Liver (tissue), 9 donors: ENCODE data around the gene OIT3. TPM values are rescaled to one million over a fixed set of nuclear protein-coding genes. Genes with fewer than 3 reads are reported as not detected.

Experiments
- DNase-seq: peaks from one replicate; pipeline ENCODE4 v3.0.0-alpha.2; 2017; ENCODE audit warnings: low spot score
- H3K27ac ChIP-seq, 2 donors: one replicate each; pipeline ENCODE4 v1.7.0; 2013; ENCODE audit warnings: inconsistent platforms in 2 of 2, low read length in 2 of 2, control low read depth in 1 of 2, low read depth in 1 of 2, mild to moderate bottlenecking in 1 of 2
- H3K27me3 ChIP-seq, 4 donors: one replicate each; pipeline versions ENCODE4 v1.6.1 to v1.7.0; 2013; ENCODE audit warnings: low read length in 3 of 4, inconsistent platforms in 1 of 4, mild to moderate bottlenecking in 1 of 4, moderate library complexity in 1 of 4; ENCODE audit not compliant: control insufficient read depth in 4 of 4, insufficient read depth in 4 of 4
- H3K36me3 ChIP-seq, 4 donors: one replicate each; pipeline versions ENCODE4 v1.6.1 to v1.7.0; 2013; ENCODE audit warnings: low read length in 3 of 4, mild to moderate bottlenecking in 3 of 4, low read depth in 1 of 4, moderate library complexity in 1 of 4; ENCODE audit not compliant: control insufficient read depth in 4 of 4, insufficient read depth in 3 of 4
- H3K4me1 ChIP-seq, 4 donors: one replicate each; pipeline versions ENCODE4 v1.6.1 to v1.7.0; 2013; ENCODE audit warnings: low read length in 3 of 4, mild to moderate bottlenecking in 3 of 4, moderate library complexity in 1 of 4; ENCODE audit not compliant: control insufficient read depth in 4 of 4, insufficient read depth in 4 of 4
- H3K4me3 ChIP-seq, 3 donors: one replicate each; pipeline versions ENCODE4 v1.6.1 to v1.7.0; 2013; ENCODE audit warnings: low read length in 3 of 3, control low read depth in 1 of 3, low read depth in 1 of 3, mild to moderate bottlenecking in 1 of 3
- H3K9ac ChIP-seq, 2 donors: one replicate each; pipeline ENCODE4 v1.7.0; 2013; ENCODE audit warnings: low read length in 2 of 2, mild to moderate bottlenecking in 2 of 2, moderate library complexity in 2 of 2, control low read depth in 1 of 2, low read depth in 1 of 2
- H3K9me3 ChIP-seq, 4 donors: one replicate each; pipeline versions ENCODE4 v1.6.1 to v1.7.0; 2013; ENCODE audit warnings: low read length in 3 of 4; ENCODE audit not compliant: control insufficient read depth in 4 of 4
- EGR1 ChIP-seq, 2 donors: IDR thresholded peaks; 2 replicates each; pipeline ENCODE4 v1.6.1; 2016 to 2018; ENCODE audit warnings: antibody characterized with exemption in 2 of 2, low read depth in 2 of 2
- FOXA1 ChIP-seq: IDR thresholded peaks from 2 replicates; pipeline ENCODE4 v1.6.1; 2016; ENCODE audit warnings: antibody characterized with exemption
- FOXA2 ChIP-seq: IDR thresholded peaks from 2 replicates; pipeline ENCODE4 v1.6.1; 2016; ENCODE audit warnings: antibody characterized with exemption
- GABPA ChIP-seq, 2 donors: IDR thresholded peaks in 1 of 2; conservative IDR thresholded peaks in 1 of 2; 2 replicates each; pipeline ENCODE4 v1.6.1; 2016; ENCODE audit warnings: antibody characterized with exemption in 2 of 2, mild to moderate bottlenecking in 1 of 2, moderate library complexity in 1 of 2
- HNF4A ChIP-seq, 2 donors: conservative IDR thresholded peaks; 2 replicates each; pipeline ENCODE4 v1.6.1; 2016; ENCODE audit warnings: antibody characterized with exemption in 2 of 2, mild to moderate bottlenecking in 2 of 2
- HNF4G ChIP-seq: IDR thresholded peaks from 2 replicates; pipeline ENCODE4 v1.6.1; 2016; ENCODE audit warnings: antibody characterized with exemption
- JUND ChIP-seq, 2 donors: IDR thresholded peaks; 2 replicates each; pipeline ENCODE4 v1.6.1; 2016; ENCODE audit warnings: antibody characterized with exemption in 2 of 2
- NR2F2 ChIP-seq: IDR thresholded peaks from 2 replicates; pipeline ENCODE4 v1.6.1; 2016; ENCODE audit warnings: antibody characterized with exemption
- RAD21 ChIP-seq, 2 donors: IDR thresholded peaks; 2 replicates each; pipeline ENCODE4 v1.6.1; 2016; ENCODE audit warnings: antibody characterized with exemption in 2 of 2, mild to moderate bottlenecking in 2 of 2
- RXRA ChIP-seq, 2 donors: IDR thresholded peaks; 2 replicates each; pipeline ENCODE4 v1.6.1; 2017 to 2018; ENCODE audit warnings: antibody characterized with exemption in 2 of 2, mild to moderate bottlenecking in 1 of 2
- SP1 ChIP-seq: IDR thresholded peaks from 2 replicates; pipeline ENCODE4 v1.6.1; 2018; ENCODE audit warnings: antibody characterized with exemption, mild to moderate bottlenecking
- TAF1 ChIP-seq: conservative IDR thresholded peaks from 2 replicates; pipeline ENCODE4 v1.6.1; 2016; ENCODE audit warnings: antibody characterized with exemption, mild to moderate bottlenecking
- YY1 ChIP-seq: IDR thresholded peaks from 2 replicates; pipeline ENCODE4 v1.6.1; 2016; ENCODE audit warnings: antibody characterized with exemption, mild to moderate bottlenecking
- WGBS: extraction: QIAGEN DNeasy Blood & Tissue Kit; methylation state at CpG from one replicate; pipeline ENCODE4 v1.1.7; 2013; 5-methylcytosine and 5-hydroxymethylcytosine counted together
- polyA plus RNA-seq, 2 donors: library from polyadenylated mRNA; stranded (reverse) in 1 of 2; unstranded in 1 of 2; fragments of 200-250 nt in 1 of 2; fragments of >200 nt in 1 of 2; fragmentation: Nextera tagmentation in 1 of 2; extraction: Ambion mirVana in 1 of 2; gene quantifications; one replicate each; pipeline versions ENCODE4 v1.2.1 to v1.2.3, GENCODE V29; 2013 to 2015
- total RNA-seq, 2 donors: library from RNA; depleted of rRNA; stranded (reverse); fragments of >200 nt; gene quantifications; one replicate each; pipeline ENCODE4 v1.2.3, GENCODE V29; 2014
- TF ChIP-seq, protein P1 (sequence below): IDR thresholded peaks from 2 replicates; pipeline ENCODE4 v1.6.1; 2016; ENCODE audit warnings: antibody characterized with exemption, mild to moderate bottlenecking
- TF ChIP-seq, protein P2 (sequence below): IDR thresholded peaks from 2 replicates; pipeline ENCODE4 v1.6.1; 2016; ENCODE audit warnings: antibody characterized with exemption
- TF ChIP-seq, protein P3 (sequence below): IDR thresholded peaks from 2 replicates; pipeline ENCODE4 v1.6.1; 2016; ENCODE audit warnings: antibody characterized with exemption
- TF ChIP-seq, protein P4 (sequence below): fragments of 150-350 bp; IDR thresholded peaks from 2 replicates; pipeline ENCODE4 v1.5.1; 2017; ENCODE audit warnings: improper control_type of control experiment, low read depth, low read length; ENCODE audit not compliant: missing input control
- TF ChIP-seq, protein P5 (sequence below): IDR thresholded peaks from 2 replicates; pipeline ENCODE4 v1.6.1; 2016; ENCODE audit warnings: antibody characterized with exemption
- donor health status: healthy.
- donor health status: healthy.
- donor health status: healthy.
- donor health status: healthy.
- donor health status: healthy.

OIT3 gene
- total and polyA plus RNA-seq, 4 donors: 19.0 to 84.8 (median 59.8) TPM

DNA sequence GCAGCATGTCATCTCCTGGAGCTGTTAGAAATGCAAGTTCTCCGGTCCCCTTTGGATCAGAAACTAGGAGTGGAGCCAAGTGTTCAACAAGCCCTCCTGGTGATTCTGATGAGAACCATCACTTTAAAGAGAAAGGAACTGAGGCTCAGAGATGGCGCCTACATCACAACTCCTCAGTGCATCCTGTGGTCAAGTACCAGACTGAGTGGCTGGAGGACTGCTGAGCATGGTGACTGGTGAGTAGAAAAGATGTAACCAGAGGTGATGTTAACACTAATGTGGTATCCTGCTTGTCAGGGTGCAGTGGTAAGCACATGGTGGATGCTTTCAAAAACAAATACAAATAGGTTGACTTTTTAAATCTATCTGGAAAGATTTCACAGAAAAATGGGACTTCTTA lies 3.5 kb upstream of the OIT3 start:
- H3K27ac ChIP-seq: no peak overlapping the region
- WGBS: 93% methylated on average over 2 of the region's 2 CpGs
- H3K36me3 ChIP-seq: peaks cover 0 to 2% (median 0%) of the 10 kb centered on the region in 4 donors
- no peaks in the 10 kb centered on the region for H3K27me3 ChIP-seq
- H3K4me3 ChIP-seq: no peak overlapping the region
- H3K9ac ChIP-seq: no peak overlapping the region
- DNase-seq: no peak
- peaks cover 0 to 11% (median 7%) of the 10 kb centered on the region in 4 donors for H3K4me1 ChIP-seq
- H3K9me3 ChIP-seq: no peaks in the 10 kb centered on the region
- TF ChIP-seq GABPA (IDR thresholded peaks at IDR 0.05 in 1 of 2, conservative IDR thresholded peaks at IDR 0.05 in 1 of 2): no peak
- TF ChIP-seq RAD21 (IDR thresholded peaks at IDR 0.05): no peak
- no peak for TF ChIP-seq TAF1
- no peak for TF ChIP-seq HNF4A (conservative IDR thresholded peaks at IDR 0.05)
- no peak for TF ChIP-seq NR2F2
- no peak for TF ChIP-seq FOXA1
- TF ChIP-seq, protein P1, sequence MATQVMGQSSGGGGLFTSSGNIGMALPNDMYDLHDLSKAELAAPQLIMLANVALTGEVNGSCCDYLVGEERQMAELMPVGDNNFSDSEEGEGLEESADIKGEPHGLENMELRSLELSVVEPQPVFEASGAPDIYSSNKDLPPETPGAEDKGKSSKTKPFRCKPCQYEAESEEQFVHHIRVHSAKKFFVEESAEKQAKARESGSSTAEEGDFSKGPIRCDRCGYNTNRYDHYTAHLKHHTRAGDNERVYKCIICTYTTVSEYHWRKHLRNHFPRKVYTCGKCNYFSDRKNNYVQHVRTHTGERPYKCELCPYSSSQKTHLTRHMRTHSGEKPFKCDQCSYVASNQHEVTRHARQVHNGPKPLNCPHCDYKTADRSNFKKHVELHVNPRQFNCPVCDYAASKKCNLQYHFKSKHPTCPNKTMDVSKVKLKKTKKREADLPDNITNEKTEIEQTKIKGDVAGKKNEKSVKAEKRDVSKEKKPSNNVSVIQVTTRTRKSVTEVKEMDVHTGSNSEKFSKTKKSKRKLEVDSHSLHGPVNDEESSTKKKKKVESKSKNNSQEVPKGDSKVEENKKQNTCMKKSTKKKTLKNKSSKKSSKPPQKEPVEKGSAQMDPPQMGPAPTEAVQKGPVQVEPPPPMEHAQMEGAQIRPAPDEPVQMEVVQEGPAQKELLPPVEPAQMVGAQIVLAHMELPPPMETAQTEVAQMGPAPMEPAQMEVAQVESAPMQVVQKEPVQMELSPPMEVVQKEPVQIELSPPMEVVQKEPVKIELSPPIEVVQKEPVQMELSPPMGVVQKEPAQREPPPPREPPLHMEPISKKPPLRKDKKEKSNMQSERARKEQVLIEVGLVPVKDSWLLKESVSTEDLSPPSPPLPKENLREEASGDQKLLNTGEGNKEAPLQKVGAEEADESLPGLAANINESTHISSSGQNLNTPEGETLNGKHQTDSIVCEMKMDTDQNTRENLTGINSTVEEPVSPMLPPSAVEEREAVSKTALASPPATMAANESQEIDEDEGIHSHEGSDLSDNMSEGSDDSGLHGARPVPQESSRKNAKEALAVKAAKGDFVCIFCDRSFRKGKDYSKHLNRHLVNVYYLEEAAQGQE: no peak
- TF ChIP-seq, protein P2, sequence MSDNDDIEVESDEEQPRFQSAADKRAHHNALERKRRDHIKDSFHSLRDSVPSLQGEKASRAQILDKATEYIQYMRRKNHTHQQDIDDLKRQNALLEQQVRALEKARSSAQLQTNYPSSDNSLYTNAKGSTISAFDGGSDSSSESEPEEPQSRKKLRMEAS: no peak
- no peak for TF ChIP-seq EGR1 (IDR thresholded peaks at IDR 0.05; ENCODE audit: low read depth in 2 of 2)
- no peak for TF ChIP-seq RXRA (IDR thresholded peaks at IDR 0.05)
- no peak for TF ChIP-seq JUND (IDR thresholded peaks at IDR 0.05)
- no peak for TF ChIP-seq SP1
- TF ChIP-seq, protein P3, sequence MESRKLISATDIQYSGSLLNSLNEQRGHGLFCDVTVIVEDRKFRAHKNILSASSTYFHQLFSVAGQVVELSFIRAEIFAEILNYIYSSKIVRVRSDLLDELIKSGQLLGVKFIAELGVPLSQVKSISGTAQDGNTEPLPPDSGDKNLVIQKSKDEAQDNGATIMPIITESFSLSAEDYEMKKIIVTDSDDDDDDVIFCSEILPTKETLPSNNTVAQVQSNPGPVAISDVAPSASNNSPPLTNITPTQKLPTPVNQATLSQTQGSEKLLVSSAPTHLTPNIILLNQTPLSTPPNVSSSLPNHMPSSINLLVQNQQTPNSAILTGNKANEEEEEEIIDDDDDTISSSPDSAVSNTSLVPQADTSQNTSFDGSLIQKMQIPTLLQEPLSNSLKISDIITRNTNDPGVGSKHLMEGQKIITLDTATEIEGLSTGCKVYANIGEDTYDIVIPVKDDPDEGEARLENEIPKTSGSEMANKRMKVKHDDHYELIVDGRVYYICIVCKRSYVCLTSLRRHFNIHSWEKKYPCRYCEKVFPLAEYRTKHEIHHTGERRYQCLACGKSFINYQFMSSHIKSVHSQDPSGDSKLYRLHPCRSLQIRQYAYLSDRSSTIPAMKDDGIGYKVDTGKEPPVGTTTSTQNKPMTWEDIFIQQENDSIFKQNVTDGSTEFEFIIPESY: no peak
- TF ChIP-seq YY1: no peak
- no peak for TF ChIP-seq HNF4G
- TF ChIP-seq, protein P4, sequence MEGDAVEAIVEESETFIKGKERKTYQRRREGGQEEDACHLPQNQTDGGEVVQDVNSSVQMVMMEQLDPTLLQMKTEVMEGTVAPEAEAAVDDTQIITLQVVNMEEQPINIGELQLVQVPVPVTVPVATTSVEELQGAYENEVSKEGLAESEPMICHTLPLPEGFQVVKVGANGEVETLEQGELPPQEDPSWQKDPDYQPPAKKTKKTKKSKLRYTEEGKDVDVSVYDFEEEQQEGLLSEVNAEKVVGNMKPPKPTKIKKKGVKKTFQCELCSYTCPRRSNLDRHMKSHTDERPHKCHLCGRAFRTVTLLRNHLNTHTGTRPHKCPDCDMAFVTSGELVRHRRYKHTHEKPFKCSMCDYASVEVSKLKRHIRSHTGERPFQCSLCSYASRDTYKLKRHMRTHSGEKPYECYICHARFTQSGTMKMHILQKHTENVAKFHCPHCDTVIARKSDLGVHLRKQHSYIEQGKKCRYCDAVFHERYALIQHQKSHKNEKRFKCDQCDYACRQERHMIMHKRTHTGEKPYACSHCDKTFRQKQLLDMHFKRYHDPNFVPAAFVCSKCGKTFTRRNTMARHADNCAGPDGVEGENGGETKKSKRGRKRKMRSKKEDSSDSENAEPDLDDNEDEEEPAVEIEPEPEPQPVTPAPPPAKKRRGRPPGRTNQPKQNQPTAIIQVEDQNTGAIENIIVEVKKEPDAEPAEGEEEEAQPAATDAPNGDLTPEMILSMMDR: no peak
- TF ChIP-seq, protein P5, sequence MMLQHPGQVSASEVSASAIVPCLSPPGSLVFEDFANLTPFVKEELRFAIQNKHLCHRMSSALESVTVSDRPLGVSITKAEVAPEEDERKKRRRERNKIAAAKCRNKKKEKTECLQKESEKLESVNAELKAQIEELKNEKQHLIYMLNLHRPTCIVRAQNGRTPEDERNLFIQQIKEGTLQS: no peak
- no peak for TF ChIP-seq FOXA2
